Measurements from ENCODE around the gene PEAK1. TPM values are rescaled to one million over a fixed set of nuclear protein-coding genes. Genes with fewer than 3 reads are reported as not detected.

The PEAK1 gene
- total and polyA plus RNA-seq, 2 experiments from 2014 or later = 7.8 to 34.1 TPM

DNA sequence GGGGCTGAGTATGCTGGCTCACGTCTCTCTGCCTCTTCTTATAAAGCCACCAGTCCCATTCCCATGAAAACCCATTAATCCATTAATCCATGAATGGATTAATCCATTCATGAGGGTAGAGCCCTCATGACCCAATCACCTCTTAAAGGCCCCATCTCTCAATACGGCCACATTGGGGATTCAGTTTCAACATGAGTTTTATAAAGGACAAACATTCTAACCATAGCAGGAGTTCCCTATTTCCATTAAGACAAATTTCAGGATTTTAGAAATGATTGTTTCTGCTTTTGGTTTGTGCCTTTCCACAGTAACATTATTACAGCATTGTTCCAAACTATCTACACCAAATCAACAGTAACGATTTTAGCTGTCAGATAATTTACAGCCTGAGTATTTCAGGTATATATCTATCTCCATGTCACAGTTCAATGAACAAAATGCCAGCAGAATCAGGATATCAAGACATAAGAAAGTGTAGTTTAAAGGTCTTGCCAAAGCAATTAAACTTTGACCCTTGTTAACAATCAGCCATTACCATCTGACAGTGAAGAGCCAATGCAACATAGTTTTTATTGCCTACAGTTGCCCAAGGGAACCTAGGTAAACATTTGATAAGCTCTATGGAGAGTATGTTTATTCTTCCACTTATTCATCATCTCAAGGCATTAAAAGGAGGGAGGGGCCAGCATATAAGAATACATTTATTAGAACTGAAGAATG, 352.8 kb downstream of the PEAK1 start:
- Histone ChIP-seq H3K27ac (ENCODE audit: low read depth) (no peak overlapping the region), H3K27me3 (ENCODE audit: insufficient read depth) (peaks cover 11% of the 10 kb centered on the region), H3K36me3 (ENCODE audit: insufficient read depth) (no peaks in the 10 kb centered on the region), H3K4me3 (no peak overlapping the region), H3K4me2 (no peak overlapping the region), H3K4me1 (ENCODE audit: insufficient read depth) (peaks cover 16% of the 10 kb centered on the region), H3K79me2 (replicated peaks; ENCODE audit: insufficient read depth) (peaks cover 80% of the 10 kb centered on the region), H3K9me2 (ENCODE audit: insufficient read depth) (no peaks in the 10 kb centered on the region), H3F3A (replicated peaks; ENCODE audit: low read depth) (no peaks in the 10 kb centered on the region), H4K20me1 (replicated peaks; ENCODE audit: insufficient read depth) (peaks cover 27% of the 10 kb centered on the region), H2AFZ (no peak overlapping the region)
- H3K4me3 Mint-ChIP-seq = no peak overlapping the region
- DNase-seq (ENCODE audit: low spot score) = no peak
- ATAC-seq = no peak
- no peaks in the 10 kb centered on the region for H3K9me3 Mint-ChIP-seq
- no peak overlapping the region for H3K27ac Mint-ChIP-seq
- TF ChIP-seq ZNF114 (CRISPR knock-in tag; IDR thresholded peaks at IDR 0.05) = no peak
- TF ChIP-seq POLR2AphosphoS5 (IDR thresholded peaks at IDR 0.05; ENCODE audit: low read depth) = no peak
- TF ChIP-seq EZH2 (IDR thresholded peaks at IDR 0.05; ENCODE audit: low read depth, unreplicated experiment) = no peak
- TF ChIP-seq NANOG (IDR thresholded peaks at IDR 0.05; ENCODE audit: borderline replicate concordance) = no peak
- TF ChIP-seq ZNF331 (CRISPR knock-in tag; IDR thresholded peaks at IDR 0.05; ENCODE audit: low read depth) = no peak
- TF ChIP-seq, protein P1, sequence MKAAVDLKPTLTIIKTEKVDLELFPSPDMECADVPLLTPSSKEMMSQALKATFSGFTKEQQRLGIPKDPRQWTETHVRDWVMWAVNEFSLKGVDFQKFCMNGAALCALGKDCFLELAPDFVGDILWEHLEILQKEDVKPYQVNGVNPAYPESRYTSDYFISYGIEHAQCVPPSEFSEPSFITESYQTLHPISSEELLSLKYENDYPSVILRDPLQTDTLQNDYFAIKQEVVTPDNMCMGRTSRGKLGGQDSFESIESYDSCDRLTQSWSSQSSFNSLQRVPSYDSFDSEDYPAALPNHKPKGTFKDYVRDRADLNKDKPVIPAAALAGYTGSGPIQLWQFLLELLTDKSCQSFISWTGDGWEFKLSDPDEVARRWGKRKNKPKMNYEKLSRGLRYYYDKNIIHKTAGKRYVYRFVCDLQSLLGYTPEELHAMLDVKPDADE (IDR thresholded peaks at IDR 0.05) = no peak
- TF ChIP-seq, protein P2, sequence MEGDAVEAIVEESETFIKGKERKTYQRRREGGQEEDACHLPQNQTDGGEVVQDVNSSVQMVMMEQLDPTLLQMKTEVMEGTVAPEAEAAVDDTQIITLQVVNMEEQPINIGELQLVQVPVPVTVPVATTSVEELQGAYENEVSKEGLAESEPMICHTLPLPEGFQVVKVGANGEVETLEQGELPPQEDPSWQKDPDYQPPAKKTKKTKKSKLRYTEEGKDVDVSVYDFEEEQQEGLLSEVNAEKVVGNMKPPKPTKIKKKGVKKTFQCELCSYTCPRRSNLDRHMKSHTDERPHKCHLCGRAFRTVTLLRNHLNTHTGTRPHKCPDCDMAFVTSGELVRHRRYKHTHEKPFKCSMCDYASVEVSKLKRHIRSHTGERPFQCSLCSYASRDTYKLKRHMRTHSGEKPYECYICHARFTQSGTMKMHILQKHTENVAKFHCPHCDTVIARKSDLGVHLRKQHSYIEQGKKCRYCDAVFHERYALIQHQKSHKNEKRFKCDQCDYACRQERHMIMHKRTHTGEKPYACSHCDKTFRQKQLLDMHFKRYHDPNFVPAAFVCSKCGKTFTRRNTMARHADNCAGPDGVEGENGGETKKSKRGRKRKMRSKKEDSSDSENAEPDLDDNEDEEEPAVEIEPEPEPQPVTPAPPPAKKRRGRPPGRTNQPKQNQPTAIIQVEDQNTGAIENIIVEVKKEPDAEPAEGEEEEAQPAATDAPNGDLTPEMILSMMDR (conservative IDR thresholded peaks at IDR 0.05; ENCODE audit: low read depth in 2 of 2) = no peak
- no peak for TF ChIP-seq STAT1 (IDR thresholded peaks at IDR 0.05; ENCODE audit: unreplicated experiment)
- TF ChIP-seq CREB1 (CRISPR knock-in tag; IDR thresholded peaks at IDR 0.05; ENCODE audit: low read depth) = no peak
- TF ChIP-seq, protein P3, sequence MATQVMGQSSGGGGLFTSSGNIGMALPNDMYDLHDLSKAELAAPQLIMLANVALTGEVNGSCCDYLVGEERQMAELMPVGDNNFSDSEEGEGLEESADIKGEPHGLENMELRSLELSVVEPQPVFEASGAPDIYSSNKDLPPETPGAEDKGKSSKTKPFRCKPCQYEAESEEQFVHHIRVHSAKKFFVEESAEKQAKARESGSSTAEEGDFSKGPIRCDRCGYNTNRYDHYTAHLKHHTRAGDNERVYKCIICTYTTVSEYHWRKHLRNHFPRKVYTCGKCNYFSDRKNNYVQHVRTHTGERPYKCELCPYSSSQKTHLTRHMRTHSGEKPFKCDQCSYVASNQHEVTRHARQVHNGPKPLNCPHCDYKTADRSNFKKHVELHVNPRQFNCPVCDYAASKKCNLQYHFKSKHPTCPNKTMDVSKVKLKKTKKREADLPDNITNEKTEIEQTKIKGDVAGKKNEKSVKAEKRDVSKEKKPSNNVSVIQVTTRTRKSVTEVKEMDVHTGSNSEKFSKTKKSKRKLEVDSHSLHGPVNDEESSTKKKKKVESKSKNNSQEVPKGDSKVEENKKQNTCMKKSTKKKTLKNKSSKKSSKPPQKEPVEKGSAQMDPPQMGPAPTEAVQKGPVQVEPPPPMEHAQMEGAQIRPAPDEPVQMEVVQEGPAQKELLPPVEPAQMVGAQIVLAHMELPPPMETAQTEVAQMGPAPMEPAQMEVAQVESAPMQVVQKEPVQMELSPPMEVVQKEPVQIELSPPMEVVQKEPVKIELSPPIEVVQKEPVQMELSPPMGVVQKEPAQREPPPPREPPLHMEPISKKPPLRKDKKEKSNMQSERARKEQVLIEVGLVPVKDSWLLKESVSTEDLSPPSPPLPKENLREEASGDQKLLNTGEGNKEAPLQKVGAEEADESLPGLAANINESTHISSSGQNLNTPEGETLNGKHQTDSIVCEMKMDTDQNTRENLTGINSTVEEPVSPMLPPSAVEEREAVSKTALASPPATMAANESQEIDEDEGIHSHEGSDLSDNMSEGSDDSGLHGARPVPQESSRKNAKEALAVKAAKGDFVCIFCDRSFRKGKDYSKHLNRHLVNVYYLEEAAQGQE (IDR thresholded peaks at IDR 0.05; ENCODE audit: unreplicated experiment) = no peak
- TF ChIP-seq JUNB (IDR thresholded peaks at IDR 0.05; ENCODE audit: unreplicated experiment) = no peak
- TF ChIP-seq, protein P4, sequence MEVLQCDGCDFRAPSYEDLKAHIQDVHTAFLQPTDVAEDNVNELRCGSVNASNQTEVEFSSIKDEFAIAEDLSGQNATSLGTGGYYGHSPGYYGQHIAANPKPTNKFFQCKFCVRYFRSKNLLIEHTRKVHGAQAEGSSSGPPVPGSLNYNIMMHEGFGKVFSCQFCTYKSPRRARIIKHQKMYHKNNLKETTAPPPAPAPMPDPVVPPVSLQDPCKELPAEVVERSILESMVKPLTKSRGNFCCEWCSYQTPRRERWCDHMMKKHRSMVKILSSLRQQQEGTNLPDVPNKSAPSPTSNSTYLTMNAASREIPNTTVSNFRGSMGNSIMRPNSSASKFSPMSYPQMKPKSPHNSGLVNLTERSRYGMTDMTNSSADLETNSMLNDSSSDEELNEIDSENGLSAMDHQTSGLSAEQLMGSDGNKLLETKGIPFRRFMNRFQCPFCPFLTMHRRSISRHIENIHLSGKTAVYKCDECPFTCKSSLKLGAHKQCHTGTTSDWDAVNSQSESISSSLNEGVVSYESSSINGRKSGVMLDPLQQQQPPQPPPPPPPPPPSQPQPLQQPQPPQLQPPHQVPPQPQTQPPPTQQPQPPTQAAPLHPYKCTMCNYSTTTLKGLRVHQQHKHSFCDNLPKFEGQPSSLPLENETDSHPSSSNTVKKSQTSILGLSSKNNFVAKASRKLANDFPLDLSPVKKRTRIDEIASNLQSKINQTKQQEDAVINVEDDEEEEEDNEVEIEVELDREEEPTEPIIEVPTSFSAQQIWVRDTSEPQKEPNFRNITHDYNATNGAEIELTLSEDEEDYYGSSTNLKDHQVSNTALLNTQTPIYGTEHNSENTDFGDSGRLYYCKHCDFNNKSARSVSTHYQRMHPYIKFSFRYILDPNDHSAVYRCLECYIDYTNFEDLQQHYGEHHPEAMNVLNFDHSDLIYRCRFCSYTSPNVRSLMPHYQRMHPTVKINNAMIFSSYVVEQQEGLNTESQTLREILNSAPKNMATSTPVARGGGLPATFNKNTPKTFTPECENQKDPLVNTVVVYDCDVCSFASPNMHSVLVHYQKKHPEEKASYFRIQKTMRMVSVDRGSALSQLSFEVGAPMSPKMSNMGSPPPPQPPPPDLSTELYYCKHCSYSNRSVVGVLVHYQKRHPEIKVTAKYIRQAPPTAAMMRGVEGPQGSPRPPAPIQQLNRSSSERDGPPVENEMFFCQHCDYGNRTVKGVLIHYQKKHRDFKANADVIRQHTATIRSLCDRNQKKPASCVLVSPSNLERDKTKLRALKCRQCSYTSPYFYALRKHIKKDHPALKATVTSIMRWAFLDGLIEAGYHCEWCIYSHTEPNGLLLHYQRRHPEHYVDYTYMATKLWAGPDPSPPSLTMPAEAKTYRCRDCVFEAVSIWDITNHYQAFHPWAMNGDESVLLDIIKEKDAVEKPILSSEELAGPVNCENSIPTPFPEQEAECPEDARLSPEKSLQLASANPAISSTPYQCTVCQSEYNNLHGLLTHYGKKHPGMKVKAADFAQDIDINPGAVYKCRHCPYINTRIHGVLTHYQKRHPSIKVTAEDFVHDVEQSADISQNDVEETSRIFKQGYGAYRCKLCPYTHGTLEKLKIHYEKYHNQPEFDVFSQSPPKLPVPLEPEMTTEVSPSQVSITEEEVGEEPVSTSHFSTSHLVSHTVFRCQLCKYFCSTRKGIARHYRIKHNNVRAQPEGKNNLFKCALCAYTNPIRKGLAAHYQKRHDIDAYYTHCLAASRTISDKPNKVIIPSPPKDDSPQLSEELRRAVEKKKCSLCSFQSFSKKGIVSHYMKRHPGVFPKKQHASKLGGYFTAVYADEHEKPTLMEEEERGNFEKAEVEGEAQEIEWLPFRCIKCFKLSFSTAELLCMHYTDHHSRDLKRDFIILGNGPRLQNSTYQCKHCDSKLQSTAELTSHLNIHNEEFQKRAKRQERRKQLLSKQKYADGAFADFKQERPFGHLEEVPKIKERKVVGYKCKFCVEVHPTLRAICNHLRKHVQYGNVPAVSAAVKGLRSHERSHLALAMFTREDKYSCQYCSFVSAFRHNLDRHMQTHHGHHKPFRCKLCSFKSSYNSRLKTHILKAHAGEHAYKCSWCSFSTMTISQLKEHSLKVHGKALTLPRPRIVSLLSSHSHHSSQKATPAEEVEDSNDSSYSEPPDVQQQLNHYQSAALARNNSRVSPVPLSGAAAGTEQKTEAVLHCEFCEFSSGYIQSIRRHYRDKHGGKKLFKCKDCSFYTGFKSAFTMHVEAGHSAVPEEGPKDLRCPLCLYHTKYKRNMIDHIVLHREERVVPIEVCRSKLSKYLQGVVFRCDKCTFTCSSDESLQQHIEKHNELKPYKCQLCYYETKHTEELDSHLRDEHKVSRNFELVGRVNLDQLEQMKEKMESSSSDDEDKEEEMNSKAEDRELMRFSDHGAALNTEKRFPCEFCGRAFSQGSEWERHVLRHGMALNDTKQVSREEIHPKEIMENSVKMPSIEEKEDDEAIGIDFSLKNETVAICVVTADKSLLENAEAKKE (CRISPR knock-in tag; IDR thresholded peaks at IDR 0.05) = no peak
- TF ChIP-seq EZH2phosphoT487 (IDR thresholded peaks at IDR 0.05; ENCODE audit: unreplicated experiment) = no peak
- no peaks in the 10 kb centered on the region for H3K36me3 Mint-ChIP-seq (ENCODE audit: low read depth)
- no peaks in the 10 kb centered on the region for H3K27me3 Mint-ChIP-seq (ENCODE audit: insufficient read depth, low read depth, poor library complexity)
- peaks cover 28% of the 10 kb centered on the region for H3K4me1 Mint-ChIP-seq
